MM.1S (cell line): ENCODE results near the gene SNX21.

Experiments
- CTCF ChIP-seq: fragments of 300-600 bp; sonication (generic); IDR thresholded peaks from 2 replicates; pipeline ENCODE4 v1.5.1; 2016; ENCODE audit warnings: antibody characterized with exemption, low read length, mixed read lengths
- EZH2phosphoT487 ChIP-seq: fragments of 300-600 bp; sonication (generic); IDR thresholded peaks from 2 replicates; pipeline ENCODE4 v1.6.1; 2018; ENCODE audit warnings: antibody characterized with exemption, low read length

DNA sequence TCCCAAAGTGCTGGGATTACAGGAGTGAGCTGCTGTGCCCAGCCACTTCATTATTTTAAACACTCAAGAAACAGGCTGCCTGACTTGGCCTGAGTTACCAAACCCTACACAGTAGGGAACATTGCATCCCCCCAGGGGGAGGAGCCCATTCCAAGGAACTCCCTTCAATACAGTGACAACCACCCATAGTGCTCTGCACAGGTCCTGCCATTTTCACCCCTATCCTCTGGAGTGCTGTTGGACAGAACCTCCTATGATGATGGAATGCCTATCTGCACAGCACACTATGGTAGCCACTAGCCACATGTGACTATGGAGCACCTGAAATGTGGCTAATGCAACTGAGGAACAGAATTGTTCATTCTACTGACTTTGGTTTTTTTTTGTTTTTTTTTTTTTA lies 11.9 kb downstream of the SNX21 start:
- TF ChIP-seq CTCF (no peak), EZH2phosphoT487 (no peak)
